GM19025 (cell line): ENCODE measurements around the gene NBPF8.
"Not testable (repeated sequence)": the region's sequence is repeated elsewhere in the genome, so short reads cannot be mapped to it uniquely, and the experiment has no call there.

Source experiments
- ATAC-seq: cut with Tn5 transposase; IDR thresholded peaks from one replicate; pipeline ENCODE4 v1.9.1; 2021; ENCODE audit warnings: mild to moderate bottlenecking, low read depth, moderate library complexity; ENCODE audit not compliant: unreplicated experiment

Gene NBPF8, protein sequence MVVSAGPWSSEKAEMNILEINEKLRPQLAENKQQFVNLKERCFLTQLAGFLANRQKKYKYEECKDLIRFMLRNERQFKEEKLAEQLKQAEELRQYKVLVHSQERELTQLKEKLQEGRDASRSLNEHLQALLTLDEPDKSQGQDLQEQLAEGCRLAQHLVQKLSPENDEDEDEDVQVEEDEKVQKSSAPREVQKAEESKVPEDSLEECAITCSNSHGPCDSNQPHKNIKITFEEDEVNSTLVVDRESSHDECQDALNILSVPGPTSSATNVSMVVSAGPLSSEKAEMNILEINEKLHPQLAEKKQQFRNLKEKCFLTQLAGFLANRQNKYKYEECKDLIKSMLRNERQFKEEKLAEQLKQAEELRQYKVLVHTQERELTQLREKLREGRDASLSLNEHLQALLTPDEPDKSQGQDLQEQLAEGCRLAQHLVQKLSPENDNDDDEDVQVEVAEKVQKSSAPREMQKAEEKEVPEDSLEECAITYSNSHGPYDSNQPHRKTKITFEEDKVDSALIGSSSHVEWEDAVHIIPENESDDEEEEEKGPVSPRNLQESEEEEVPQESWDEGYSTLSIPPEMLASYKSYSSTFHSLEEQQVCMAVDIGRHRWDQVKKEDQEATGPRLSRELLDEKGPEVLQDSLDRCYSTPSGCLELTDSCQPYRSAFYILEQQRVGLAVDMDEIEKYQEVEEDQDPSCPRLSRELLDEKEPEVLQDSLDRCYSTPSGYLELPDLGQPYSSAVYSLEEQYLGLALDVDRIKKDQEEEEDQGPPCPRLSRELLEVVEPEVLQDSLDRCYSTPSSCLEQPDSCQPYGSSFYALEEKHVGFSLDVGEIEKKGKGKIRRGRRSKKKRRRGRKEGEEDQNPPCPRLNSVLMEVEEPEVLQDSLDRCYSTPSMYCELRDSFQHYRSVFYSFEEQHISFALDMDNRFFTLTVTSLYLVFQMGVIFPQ

DNA sequence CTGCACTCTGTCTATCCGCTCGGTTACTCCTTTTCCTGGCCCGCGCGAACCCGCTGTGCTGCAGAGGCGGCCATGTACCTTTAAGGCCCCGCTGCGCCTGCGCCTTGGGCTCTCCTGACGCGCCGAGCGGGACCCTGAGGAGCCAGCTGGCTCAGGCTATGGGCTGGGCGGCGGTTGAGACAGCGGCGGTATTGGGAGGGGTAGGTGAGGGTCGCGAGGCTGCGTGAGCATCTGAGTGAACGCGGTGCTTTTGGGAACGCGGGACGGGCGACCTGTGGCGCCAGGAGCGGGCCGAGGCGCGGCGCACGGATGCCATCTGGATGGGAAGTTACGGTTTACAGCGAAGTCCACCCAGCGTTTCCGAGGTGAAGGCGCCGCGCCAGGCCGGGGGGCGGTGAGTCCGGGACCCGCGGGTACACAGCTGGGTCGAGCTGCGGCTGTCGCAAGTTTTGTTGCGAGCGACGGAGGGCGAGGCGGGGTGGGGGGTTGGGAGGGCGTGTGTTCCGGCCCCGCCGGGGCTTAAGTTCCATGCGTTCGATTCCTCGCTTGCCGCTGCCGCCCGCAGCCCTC lies at the start of gene NBPF8:
Gene NBPF8 (plus strand): TSS at position 125 of the 570 bp plus-strand sequence. CDS start 21,488 bp downstream, outside the sequence.
- ATAC-seq: peak; percentile 99

DNA sequence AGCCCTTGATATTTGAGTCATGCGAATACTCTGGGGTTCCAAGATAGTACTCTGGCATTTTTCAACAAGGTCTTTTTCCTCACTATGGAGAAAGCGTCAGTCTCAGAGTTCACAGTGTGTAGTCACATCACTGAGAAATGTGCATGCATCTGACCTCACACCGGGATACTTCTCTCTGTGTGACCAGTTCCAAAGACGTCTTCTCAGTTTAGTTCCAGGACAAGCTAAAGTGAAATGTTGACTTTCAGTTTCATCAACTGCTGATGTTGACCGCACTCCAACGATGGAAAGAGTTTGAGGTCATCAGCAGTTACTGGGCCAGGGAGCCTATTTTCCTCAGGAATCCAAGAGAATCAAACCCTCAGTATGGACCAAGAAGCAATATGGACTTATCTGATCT lies 47.1 kb upstream of the NBPF8 start:
- ATAC-seq: not testable (repeated sequence)

DNA sequence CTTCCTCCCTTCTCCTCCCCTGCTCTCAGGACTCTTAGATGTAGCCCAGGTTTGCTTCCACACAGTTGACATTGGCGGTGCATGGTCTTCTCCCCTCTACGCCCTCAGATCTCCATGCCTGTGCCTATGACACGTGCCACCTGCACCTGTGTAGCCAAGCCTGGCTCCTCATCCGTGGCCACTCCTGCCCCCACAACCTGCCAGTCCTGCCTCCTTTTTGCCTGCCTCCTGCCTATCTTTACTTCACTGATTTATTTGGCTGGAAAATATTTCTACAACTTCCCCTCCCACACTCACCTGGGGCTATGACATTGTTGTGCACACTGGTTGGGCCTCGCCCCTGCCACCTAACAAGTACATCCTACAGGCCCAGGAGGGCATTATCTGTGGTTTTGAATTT lies 28.2 kb upstream of the NBPF8 start:
- ATAC-seq: not testable (repeated sequence)

DNA sequence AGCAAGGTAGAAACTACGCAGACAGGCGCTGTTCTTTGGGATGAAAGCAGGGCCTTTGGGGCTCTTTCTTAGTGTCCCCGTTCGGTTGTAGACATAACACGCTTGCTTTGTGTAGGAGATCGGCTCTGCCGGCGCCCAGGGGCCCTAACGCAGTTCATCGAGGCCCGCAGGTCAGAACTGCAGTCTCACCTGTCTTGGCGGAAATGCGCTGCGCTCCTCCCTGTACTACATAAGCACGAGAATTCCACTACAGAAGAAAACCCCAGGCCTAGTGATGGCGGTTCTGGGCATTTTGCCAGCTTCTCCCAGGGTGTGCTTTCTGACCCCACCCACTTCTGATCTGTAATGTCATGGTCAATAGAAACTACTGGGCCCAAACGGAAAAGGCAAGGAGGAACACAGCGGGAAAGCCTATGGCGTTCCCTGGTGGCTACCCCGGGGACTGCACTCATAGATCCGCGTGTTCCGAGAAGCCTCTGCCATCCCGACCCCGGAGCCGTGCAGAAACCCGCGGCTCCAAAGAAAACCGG lies 26.2 kb upstream of the NBPF8 start:
- not testable (repeated sequence) for ATAC-seq

DNA sequence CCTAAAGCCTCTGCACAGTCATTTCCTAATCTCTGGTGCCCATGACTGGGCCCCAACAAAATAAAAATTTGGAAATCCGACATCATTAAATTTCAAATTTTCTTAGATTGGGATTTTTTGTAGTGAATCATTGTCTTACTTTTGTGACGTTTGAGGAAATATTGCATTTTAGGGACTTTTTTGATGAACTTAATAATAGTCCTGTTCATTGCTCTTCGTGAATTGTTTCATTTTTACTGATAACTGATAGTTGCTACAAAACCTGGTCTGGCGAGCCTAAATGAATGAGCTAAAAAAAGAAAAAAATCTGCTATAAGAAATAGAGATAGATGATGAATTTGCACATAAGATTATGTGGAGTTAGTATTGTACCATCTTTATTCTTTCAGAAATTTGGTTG lies 23.5 kb upstream of the NBPF8 start:
- ATAC-seq: not testable (repeated sequence)

DNA sequence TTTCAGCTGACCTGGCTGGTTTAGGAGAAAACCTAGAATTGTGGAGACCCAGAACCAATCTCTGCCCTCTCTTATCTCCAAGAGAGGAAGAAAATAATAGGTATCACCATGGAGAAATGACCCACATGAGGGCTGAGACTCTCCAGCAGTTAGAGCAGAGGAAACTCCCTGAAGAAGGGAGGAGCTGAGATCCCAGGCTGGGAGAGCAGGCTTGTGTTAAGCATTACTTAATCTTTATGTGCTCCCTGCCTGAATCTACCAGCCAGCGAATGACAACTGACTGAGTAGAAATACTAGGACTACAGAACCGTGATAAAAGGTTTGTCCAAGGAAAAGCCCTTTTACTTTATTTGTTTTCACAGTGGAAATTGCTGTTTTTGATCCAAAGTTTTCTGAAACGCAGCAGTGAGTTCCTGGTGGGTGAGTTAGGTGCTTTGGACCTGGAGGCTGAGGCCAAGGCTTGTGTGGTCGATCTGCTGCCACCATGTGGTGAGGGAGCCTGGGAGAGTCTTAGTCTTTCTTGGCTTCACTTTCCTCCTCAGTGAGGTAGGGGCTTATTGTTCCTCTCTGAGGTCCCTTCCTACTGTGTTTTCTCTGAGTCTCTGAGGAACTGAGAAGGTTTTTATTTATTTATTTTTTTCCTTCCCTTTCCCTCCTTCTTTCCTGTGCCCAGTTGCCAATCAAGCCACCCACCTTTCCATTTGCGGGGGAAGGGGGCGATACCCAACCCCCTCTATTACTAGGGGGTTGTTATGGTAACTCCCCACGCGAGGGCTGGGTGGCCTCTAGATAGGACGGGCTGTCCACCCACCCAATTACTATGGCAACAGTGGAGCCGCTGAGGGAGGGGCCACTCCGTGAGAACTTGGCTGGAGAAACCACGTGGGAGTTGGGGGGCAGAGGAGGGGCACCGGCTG lies 21.3 kb upstream of the NBPF8 start:
- not testable (repeated sequence) for ATAC-seq

DNA sequence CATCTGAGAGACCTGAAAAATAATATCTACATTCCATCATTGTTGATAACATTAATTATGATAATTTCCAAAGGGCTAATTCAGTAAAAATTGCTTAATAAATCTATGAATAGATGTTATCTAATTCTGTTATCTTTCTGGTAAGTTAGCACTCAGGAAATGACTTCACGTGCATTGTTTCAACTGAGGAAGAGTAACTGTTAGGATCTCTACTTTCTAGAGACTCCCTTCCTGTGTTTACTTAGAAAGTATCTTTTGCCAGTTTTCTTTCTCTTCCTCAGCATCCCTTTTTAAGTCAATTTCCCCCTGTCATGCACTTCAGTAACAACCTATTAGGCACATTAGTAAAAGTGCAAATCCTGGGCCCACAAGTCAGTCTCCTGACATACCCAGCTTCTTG lies 9.5 kb upstream of the NBPF8 start:
- not testable (repeated sequence) for ATAC-seq

DNA sequence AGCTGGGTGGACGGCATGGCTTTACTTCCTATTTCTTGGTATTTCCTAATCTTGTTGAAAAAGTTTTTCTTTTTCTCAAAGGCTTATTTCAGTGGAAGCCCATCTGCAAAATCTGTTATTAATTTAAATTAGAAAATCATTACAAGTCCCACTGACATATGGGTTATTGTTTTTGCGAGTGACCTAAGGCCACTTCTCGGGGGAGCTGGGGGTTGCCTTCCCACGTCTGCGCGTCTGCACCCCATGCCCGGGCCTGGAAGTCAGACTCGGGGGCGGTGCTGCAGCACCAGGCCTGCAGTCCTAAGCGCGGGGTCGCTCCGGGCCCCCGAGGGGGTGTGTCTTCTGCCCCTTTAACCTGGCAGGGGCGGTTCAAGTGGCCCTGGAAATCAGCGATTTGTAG lies 384 bp upstream of the NBPF8 start:
- not testable (repeated sequence) for ATAC-seq

DNA sequence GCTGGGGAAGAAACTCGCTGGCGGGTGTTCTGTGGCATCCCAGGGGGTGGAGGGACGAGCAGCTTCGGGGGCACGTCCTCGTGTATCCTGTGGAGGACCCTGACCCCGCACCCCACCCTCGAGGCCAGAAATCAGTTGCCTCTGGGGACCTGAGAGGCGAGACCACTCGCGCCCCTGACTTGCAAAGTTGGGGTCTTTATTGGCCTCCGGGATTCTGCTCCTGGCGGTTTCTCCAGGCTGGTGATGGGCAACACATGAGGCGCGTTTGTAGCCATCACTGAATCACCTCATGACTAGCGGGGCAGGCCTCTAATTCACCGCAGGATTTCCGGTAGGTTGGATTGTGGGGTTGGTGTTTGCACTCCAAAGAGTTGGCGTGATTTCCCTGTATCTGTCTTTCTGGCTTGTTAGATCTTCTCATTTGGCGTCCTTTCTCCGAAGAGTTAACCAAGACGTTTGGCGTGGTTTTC lies 692 bp downstream of the NBPF8 start:
- ATAC-seq: not testable (repeated sequence)

DNA sequence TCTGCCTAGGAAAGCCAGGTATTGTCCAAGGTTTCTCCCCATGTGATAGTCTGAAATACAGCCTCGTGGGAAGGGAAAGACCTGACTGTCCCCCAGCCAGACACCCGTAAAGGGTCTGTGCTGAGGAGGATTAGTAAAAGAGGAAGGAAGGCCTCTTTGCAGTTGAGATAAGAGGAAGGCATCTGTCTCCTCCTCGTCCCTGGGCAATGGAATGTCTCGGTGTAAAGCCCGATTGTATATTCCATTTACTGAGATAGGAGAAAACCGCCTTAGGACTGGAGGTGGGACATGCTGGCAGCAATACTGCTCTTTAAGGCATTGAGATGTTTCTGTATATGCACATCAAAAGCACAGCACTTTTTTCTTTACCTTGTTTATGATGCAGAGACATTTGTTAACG lies 10.2 kb downstream of the NBPF8 start:
- ATAC-seq: not testable (repeated sequence)

DNA sequence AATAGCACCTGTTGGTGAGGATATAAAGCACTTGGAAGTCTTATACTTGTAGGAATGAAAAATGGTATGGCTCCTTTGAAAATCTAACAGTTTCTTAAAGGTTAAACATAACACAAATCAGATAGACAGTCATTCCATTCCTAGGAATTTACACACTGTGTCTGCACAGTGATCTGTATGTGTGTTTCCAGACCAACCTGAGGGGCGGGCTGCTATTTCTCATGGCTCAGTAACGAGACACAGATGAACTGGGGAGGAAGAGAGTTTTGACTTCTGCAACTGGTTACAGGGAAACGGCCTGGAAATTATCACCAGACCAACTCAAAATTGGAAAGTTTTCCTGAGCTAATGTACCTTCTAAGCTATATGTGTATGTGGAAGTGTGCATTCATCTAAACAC lies 16.8 kb downstream of the NBPF8 start:
- ATAC-seq: not testable (repeated sequence)

DNA sequence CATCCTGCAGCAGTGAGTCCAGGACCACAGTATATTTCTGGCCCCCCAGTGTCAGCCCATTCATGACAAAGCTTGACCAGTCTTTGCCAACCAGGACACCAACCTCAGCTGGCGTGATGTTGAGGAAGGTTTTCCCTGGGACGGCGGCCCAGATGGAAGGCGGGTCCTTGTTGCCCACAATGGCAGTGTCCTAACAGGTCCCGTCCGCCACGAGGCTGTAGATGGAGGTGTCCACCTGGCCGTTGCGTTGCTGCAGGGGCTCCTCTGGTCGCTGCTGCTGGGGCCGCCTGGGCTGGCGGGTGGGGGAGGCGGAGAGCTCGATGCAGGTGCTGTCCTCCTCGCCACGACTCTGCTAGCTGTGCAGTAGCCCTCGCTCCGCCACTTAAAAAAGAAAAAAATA lies 19.0 kb downstream of the NBPF8 start:
- not testable (repeated sequence) for ATAC-seq

DNA sequence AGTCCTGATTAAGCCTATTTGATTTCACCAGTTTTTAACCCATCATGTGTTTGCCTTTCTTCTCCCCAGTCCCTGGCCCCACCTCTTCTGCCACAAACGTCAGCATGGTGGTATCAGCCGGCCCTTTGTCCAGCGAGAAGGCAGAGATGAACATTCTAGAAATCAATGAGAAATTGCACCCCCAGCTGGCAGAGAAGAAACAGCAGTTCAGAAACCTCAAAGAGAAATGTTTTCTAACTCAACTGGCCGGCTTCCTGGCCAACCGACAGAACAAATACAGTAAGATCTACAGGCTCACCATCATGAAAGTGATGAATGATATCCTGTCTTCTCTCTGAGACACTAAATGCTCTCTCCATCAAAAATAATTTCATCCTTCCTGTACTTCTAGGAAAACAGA lies 34.3 kb downstream of the NBPF8 start:
- not testable (repeated sequence) for ATAC-seq
